ENCODE data around the gene MVB12B.

GRCh38 chr9:126528915-126529314 is 202.3 kb downstream of the MVB12B start:
- TF ChIP-seq CTCF (IDR thresholded peaks at IDR 0.05; ENCODE audit: low read depth, low read length) (no peak), POLR2A (IDR thresholded peaks at IDR 0.05; ENCODE audit: extremely low read depth, insufficient read length) (no peak)
